HepG2 (cell line): ENCODE results near the gene GSTM1. TPM values are rescaled to one million over a fixed set of nuclear protein-coding genes. Genes with fewer than 3 reads are reported as not detected.

Experiments used
- ATAC-seq: fragments of 200-7000 bp; cut with Tn5 transposase; 3 replicates; pipeline ENCODE4 v1.9.1; 2020; ENCODE audit warnings: mild to moderate bottlenecking, moderate library complexity
- BruUV-seq: library from RNA; stranded (reverse); fragments of 400-500 nt; replicated peaks from 2 replicates; lab custom pipeline; 2021; lab: Mats Ljungman, UMichigan
- CTCF ChIA-PET: fragments of 300-600 bp; formaldehyde crosslinking; extraction: SDS; loops from one replicate; lab custom pipeline; 2021; ENCODE audit warnings: low total read pairs, inconsistent platforms, low intra/inter-chr PET ratio; lab: Yijun Ruan, JAX
- POLR2A ChIA-PET: fragments of 350-600 bp; sonication (Branson Sonifier 250); formaldehyde crosslinking; loops from one replicate; lab custom pipeline; 2020; ENCODE audit warnings: antibody characterized with exemption, inconsistent platforms; lab: Yijun Ruan, JAX
- DNase-seq: peaks from one replicate; pipeline ENCODE4 v3.0.0-alpha.2; 2015; ENCODE audit warnings: low spot score
- FAIRE-seq: peaks from 3 replicates; lab custom pipeline; 2011; peaks lifted over from hg19 to GRCh38; lab: Jason Lieb, UNC
- H2AFZ ChIP-seq: one replicate; pipeline ENCODE4 v1.6.1; 2011; ENCODE audit warnings: low read length, inconsistent platforms
- H3K27ac ChIP-seq: fragments of 300-600 bp; 3 replicates; pipeline ENCODE4 v1.8.0; 2011; ENCODE audit warnings: mixed run types, mild to moderate bottlenecking, mixed read lengths, low read length, inconsistent platforms; ENCODE audit not compliant: insufficient read depth; ENCODE audit errors: extremely low read length
- H3K27me3 ChIP-seq, 2 experiments: fragments of 200-600 bp in 1 of 2; 2 replicates in 1 of 2; 3 replicates in 1 of 2; pipeline versions ENCODE4 v1.6.0 to v1.8.0; 2011; ENCODE audit warnings: low read length in 2 of 2, mild to moderate bottlenecking in 2 of 2, moderate library complexity in 2 of 2, inconsistent platforms in 1 of 2; ENCODE audit not compliant: insufficient read depth in 2 of 2, control insufficient read depth in 1 of 2
- H3K36me3 ChIP-seq, 2 experiments: fragments of 200-600 bp in 1 of 2; replicated peaks in 1 of 2; 2 replicates in 1 of 2; 3 replicates in 1 of 2; pipeline versions ENCODE4 v1.5.1 to v1.8.0; 2011; ENCODE audit warnings: low read length in 2 of 2, inconsistent platforms in 1 of 2; ENCODE audit not compliant: insufficient read depth in 2 of 2, control insufficient read depth in 1 of 2
- H3K4me1 ChIP-seq: 2 replicates; pipeline ENCODE4 v1.5.1; 2012; ENCODE audit warnings: low read length, inconsistent platforms; ENCODE audit not compliant: insufficient read depth
- H3K4me2 ChIP-seq: 2 replicates; pipeline ENCODE4 v1.6.0; 2011; ENCODE audit warnings: low read depth, low read length, inconsistent platforms
- H3K4me3 ChIP-seq, 3 experiments: fragments of 200-600 bp in 1 of 3; sonication (generic), shearing (Covaris generic) in 1 of 3; replicated peaks in 1 of 3; 2 replicates each; pipeline ENCODE4 v1.5.1; 2011 to 2016; ENCODE audit warnings: low read length in 3 of 3, inconsistent platforms in 2 of 3, low read depth in 2 of 3, mild to moderate bottlenecking in 2 of 3, control low read depth in 1 of 3, mixed read lengths in 1 of 3; ENCODE audit not compliant: insufficient read depth in 1 of 3
- H3K79me2 ChIP-seq: one replicate; pipeline ENCODE4 v1.6.1; 2011; ENCODE audit warnings: low read length, inconsistent platforms; ENCODE audit not compliant: insufficient read depth
- H3K9ac ChIP-seq: 2 replicates; pipeline ENCODE4 v1.6.0; 2011; ENCODE audit warnings: mild to moderate bottlenecking, low read depth, low read length, inconsistent platforms; ENCODE audit not compliant: insufficient read depth
- H3K9me3 ChIP-seq: 2 replicates; pipeline ENCODE4 v1.5.1; 2012; ENCODE audit warnings: mild to moderate bottlenecking, low read length
- H4K20me1 ChIP-seq: 2 replicates; pipeline ENCODE4 v1.6.0; 2011; ENCODE audit warnings: inconsistent platforms, mild to moderate bottlenecking, low read length, moderate library complexity; ENCODE audit not compliant: insufficient read depth
- ARHGAP35 ChIP-seq: sonication (generic); formaldehyde crosslinking; IDR thresholded peaks from 2 replicates; pipeline ENCODE4 v1.9.0; 2022; ENCODE audit warnings: mild to moderate bottlenecking, inconsistent platforms, moderate library complexity, missing genetic modification reagents, borderline replicate concordance
- ARID2 ChIP-seq: sonication (generic); formaldehyde crosslinking; IDR thresholded peaks from 2 replicates; pipeline ENCODE4 v1.8.1; 2022; ENCODE audit warnings: mild to moderate bottlenecking, missing genetic modification reagents, borderline replicate concordance
- BORCS8-MEF2B ChIP-seq: sonication (generic); formaldehyde crosslinking; IDR thresholded peaks from 2 replicates; pipeline ENCODE4 v1.8.0; 2022; ENCODE audit warnings: mild to moderate bottlenecking, missing genetic modification reagents
- FOXK1 ChIP-seq: sonication (generic); formaldehyde crosslinking; IDR thresholded peaks from 2 replicates; pipeline ENCODE4 v1.4.0; 2020; ENCODE audit warnings: low read depth, missing genetic modification reagents, borderline replicate concordance
- FOXK2 ChIP-seq: fragments of 450-650 bp; IDR thresholded peaks from 2 replicates; pipeline ENCODE4 v1.6.1; 2016
- MED1 ChIP-seq: sonication (generic); formaldehyde crosslinking; IDR thresholded peaks from 2 replicates; pipeline ENCODE4 v1.4.0; 2020; ENCODE audit warnings: missing genetic modification reagents
- MXD4 ChIP-seq: IDR thresholded peaks from 2 replicates; pipeline ENCODE4 v1.6.1; 2016; ENCODE audit warnings: mild to moderate bottlenecking, missing biosample characterization, missing genetic modification reagents
- PBX2 ChIP-seq: IDR thresholded peaks from 2 replicates; pipeline ENCODE4 v1.6.1; 2016; ENCODE audit warnings: control low read depth
- SRSF9 ChIP-seq: fragments of 200-400 bp; formaldehyde crosslinking; IDR thresholded peaks from 2 replicates; pipeline ENCODE4 v1.6.1; 2018; ENCODE audit warnings: borderline replicate concordance, mild to moderate bottlenecking, low read depth, low read length; ENCODE audit not compliant: insufficient read depth, poor library complexity, severe bottlenecking
- TCF7L2 ChIP-seq: IDR thresholded peaks from 2 replicates; pipeline ENCODE4 v1.6.1; 2011; ENCODE audit warnings: mild to moderate bottlenecking, low read depth, low read length, moderate library complexity
- TRIM24 ChIP-seq: sonication (generic); formaldehyde crosslinking; IDR thresholded peaks from 2 replicates; pipeline ENCODE4 v1.8.0; 2022; ENCODE audit warnings: mild to moderate bottlenecking, missing genetic modification reagents
- ZNF20 ChIP-seq: sonication (generic); formaldehyde crosslinking; IDR thresholded peaks from 2 replicates; pipeline ENCODE4 v1.4.0; 2020; ENCODE audit warnings: mild to moderate bottlenecking, moderate library complexity, missing genetic modification reagents
- ZNF30 ChIP-seq: sonication (generic); formaldehyde crosslinking; IDR thresholded peaks from 2 replicates; pipeline ENCODE4 v1.5.0; 2020; ENCODE audit warnings: mild to moderate bottlenecking, missing genetic modification reagents
- ZNF75D ChIP-seq: sonication (generic); formaldehyde crosslinking; IDR thresholded peaks from 2 replicates; pipeline ENCODE4 v1.8.1; 2023; ENCODE audit warnings: missing genetic modification reagents, mild to moderate bottlenecking, borderline replicate concordance
- ZSCAN22 ChIP-seq: sonication (generic); formaldehyde crosslinking; IDR thresholded peaks from 2 replicates; pipeline ENCODE4 v1.4.0; 2020; ENCODE audit warnings: mild to moderate bottlenecking, missing genetic modification reagents
- WGBS: methylation state at CpG from one replicate; pipeline ENCODE4 v1.1.6; 2017; ENCODE audit warnings: low lambda C conversion rate; 5-methylcytosine and 5-hydroxymethylcytosine counted together
- in situ Hi-C: cut with HindIII; loops from 2 replicates; pipeline ENCODE4 v1.10.0; 2017; ENCODE audit warnings: low pct_unique_long_range_greater_than_20kb; ENCODE audit not compliant: extremely low pct_ligation_motif_present
- intact Hi-C: fragments of 100-400 bp; cut with micrococcal nuclease; formaldehyde crosslinking; loops from one replicate; pipeline ENCODE4 v1.10.0; 2022; ENCODE audit not compliant: unreplicated experiment
- polyA plus RNA-seq, 8 experiments: library from polyadenylated mRNA; depleted of rRNA in 3 of 8; stranded (reverse) in 7 of 8; unstranded in 1 of 8; fragments of >200 nt; fragmentation: Illumina TruSeq in 4 of 8; extraction: Trizol in 4 of 8; gene quantifications; 2 replicates each; pipeline versions ENCODE4 v1.2.1 to v1.2.3, GENCODE V29; 2011 to 2016; ENCODE audit warnings: low read depth in 4 of 8, missing spikeins in 1 of 8, mixed read lengths in 1 of 8; ENCODE audit not compliant: insufficient read depth in 1 of 8
- total RNA-seq, 5 experiments: library from RNA; depleted of rRNA; stranded (reverse); fragments of >200 nt; fragmentation: Illumina TruSeq; extraction: Trizol; gene quantifications; 2 replicates each; pipeline ENCODE4 v1.2.3, GENCODE V29; 2016; ENCODE audit warnings: low read depth in 1 of 5

Gene GSTM1
- total and polyA plus RNA-seq, 2 of the 13 experiments (the other 11 are each of a cell fraction or from before 2014, with no cell fraction given), result 0.42 TPM; not detected in 1

GRCh38 chr1:109641078-109641740 lies 46.4 kb upstream of the GSTM1 start:
- 0% methylated on average over 1 of the region's 2 CpGs for WGBS
- FAIRE-seq (no peak), DNase-seq (no peak), ATAC-seq (no peak)
- H4K20me1 ChIP-seq, result no peaks in the 10 kb centered on the region
- 0 out of 5 replicates have a peak, but pooled peaks cover 0 to 3% of the 10 kb centered on the region in 2 experiments for H3K27me3 ChIP-seq
- POLR2A ChIA-PET, result interaction anchor here (2.0 to 3.8 kb wide), 3 partner anchors 14 to 95 kb away, joined by 12 to 23 read pairs (median 18); partner anchors contain the start of genes GNAI3 and GSTM4
- intact Hi-C loops (loop anchor here (5.0 kb wide), 1 partner anchor 351 kb away; no protein-coding TSS in a partner anchor), in situ Hi-C loops (loop anchor here (5.0 to 10.0 kb wide), 3 partner anchors 66 to 344 kb away; partner anchors contain the start of gene AHCYL1)
- H3K9me3 ChIP-seq, result no peaks in the 10 kb centered on the region
- no peak overlapping the region for H3K4me2 ChIP-seq
- peaks cover 34% of the 10 kb centered on the region for H3K4me1 ChIP-seq
- no TSS peak for BruUV-seq
- no peak for TF ChIP-seq FOXK2
- TF ChIP-seq BORCS8-MEF2B, result no peak
- no peak for TF ChIP-seq FOXK1 (CRISPR knock-in tag)
- TF ChIP-seq PBX2 (CRISPR knock-in tag), result no peak
- no peak for TF ChIP-seq MXD4 (CRISPR knock-in tag)
- no peak for TF ChIP-seq TCF7L2
- no peak for TF ChIP-seq TRIM24 (CRISPR knock-in tag)
- TF ChIP-seq ARID2 (CRISPR knock-in tag), result no peak
- no peak for TF ChIP-seq ARHGAP35 (CRISPR knock-in tag)
- TF ChIP-seq ZNF30 (CRISPR knock-in tag), result no peak
- TF ChIP-seq MED1 (CRISPR knock-in tag), result no peak
- no peak for TF ChIP-seq ZNF20
- TF ChIP-seq SRSF9, result no peak
- TF ChIP-seq ZSCAN22 (CRISPR knock-in tag), result no peak
- TF ChIP-seq ZNF75D (CRISPR knock-in tag), result no peak
- TF ChIP-seq, all 625 proteins: peak for 0
- Histone ChIP-seq H3K27ac (no peak overlapping the region), H2AFZ (no peak overlapping the region), H3K9ac (no peak overlapping the region), H3K36me3 (no peaks in the 10 kb centered on the region), H3K4me3 (no peak overlapping the region), H3K79me2 (no peaks in the 10 kb centered on the region)
- CTCF ChIA-PET, result interaction anchor here (2.6 kb wide), 1 partner anchor 132 kb away, joined by 13 read pairs; no protein-coding TSS in a partner anchor
